ENCODE measurements around the gene CUL4A.

GRCh38 chr13:113167575-113167974 is 41.8 kb upstream of the CUL4A start:
- TF ChIP-seq EZH2phosphoT487 (IDR thresholded peaks at IDR 0.05; ENCODE audit: insufficient read depth, low read depth) (no peak), EZH2 (IDR thresholded peaks at IDR 0.05; ENCODE audit: insufficient read depth, poor library complexity, severe bottlenecking) (no peak)
